ENCODE data around the gene CCDC144A.
"Not testable (repeated sequence)": the region's sequence is repeated elsewhere in the genome, so short reads cannot be mapped to it uniquely, and the experiment has no call there.

CCDC144A gene

DNA sequence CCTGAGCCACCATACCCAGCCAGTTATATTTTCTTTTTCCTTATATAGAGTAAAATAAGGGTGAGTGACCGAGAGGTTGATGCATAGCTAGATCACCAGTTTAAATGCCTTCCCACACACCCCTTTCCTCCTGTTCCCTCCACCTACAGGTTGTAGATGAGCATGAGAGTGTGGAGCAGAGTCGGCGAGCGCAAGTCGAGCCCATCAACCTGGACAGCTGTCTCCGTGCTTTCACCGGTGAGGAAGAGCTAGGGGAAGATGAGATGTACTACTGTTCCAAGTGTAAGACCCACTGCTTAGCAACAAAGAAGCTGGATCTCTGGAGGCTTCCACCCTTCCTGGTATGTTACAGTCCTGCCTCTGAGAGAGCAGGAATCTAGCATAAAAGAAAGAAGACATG lies 105.9 kb downstream of the CCDC144A start:
- not testable (repeated sequence) for H3K27me3 ChIP-seq (ENCODE audit: control insufficient read depth in 2 of 2, insufficient read depth in 2 of 2, low read length in 2 of 2); H3K4me1 ChIP-seq (ENCODE audit: control insufficient read depth in 2 of 2, insufficient read depth in 2 of 2, low read length in 2 of 2); H3K4me3 ChIP-seq (ENCODE audit: low read length in 2 of 2); H3K9me3 ChIP-seq (ENCODE audit: control insufficient read depth in 2 of 2, low read length in 2 of 2); H3K27ac ChIP-seq (ENCODE audit: low read depth in 2 of 2, low read length in 2 of 2); H3K36me3 ChIP-seq (ENCODE audit: control insufficient read depth in 2 of 2, insufficient read depth in 2 of 2, low read length in 2 of 2); H3K9ac ChIP-seq (ENCODE audit: low read depth in 1 of 2, low read length in 2 of 2)

DNA sequence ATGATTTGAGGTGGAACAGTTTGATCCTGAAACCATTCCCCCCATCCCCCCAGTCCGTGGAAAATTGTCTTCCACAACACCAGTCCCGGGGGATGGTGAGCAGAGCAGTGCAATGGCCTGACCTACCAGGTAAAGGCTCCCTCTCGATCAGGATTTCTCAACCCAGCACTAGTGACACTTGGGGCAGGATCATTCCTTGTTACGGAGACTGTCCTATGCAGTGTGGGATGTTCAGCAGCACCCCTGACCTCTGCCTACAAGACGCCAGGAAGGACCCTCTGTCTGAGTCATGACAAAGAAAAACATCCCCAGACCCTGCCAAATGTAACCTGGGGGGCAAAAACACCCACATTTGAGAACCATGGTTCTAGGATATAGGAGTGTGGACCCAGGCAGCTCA lies 114.8 kb downstream of the CCDC144A start:
- not testable (repeated sequence) for H3K27me3 ChIP-seq (ENCODE audit: control insufficient read depth in 2 of 2, insufficient read depth in 2 of 2, low read length in 2 of 2); H3K4me3 ChIP-seq (ENCODE audit: low read length in 2 of 2); H3K4me1 ChIP-seq (ENCODE audit: control insufficient read depth in 2 of 2, insufficient read depth in 2 of 2, low read length in 2 of 2); H3K9ac ChIP-seq (ENCODE audit: low read depth in 1 of 2, low read length in 2 of 2); H3K9me3 ChIP-seq (ENCODE audit: control insufficient read depth in 2 of 2, low read length in 2 of 2); H3K36me3 ChIP-seq (ENCODE audit: control insufficient read depth in 2 of 2, insufficient read depth in 2 of 2, low read length in 2 of 2); H3K27ac ChIP-seq (ENCODE audit: low read depth in 2 of 2, low read length in 2 of 2)

DNA sequence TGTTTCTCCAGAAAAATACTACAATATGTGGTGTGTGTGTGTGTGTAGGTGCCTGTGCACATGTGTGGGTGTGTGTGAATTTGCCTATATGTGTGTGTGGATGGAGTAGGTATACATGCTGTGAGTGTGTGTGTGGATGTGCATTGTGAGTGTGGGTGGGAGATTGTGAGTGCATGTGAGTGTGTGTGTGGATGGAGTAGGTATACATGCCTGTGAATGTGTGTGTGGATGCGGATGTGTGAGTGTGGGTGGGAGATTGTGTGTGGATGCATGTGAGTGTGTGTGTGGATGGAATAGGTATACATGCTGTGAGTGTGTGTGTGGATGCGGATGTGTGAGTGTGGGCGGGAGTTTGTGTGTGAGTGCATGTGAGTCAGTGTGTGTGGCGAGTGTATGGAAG lies 116.6 kb downstream of the CCDC144A start:
- H3K9me3 ChIP-seq (ENCODE audit: control insufficient read depth in 2 of 2, low read length in 2 of 2); H3K27me3 ChIP-seq (ENCODE audit: control insufficient read depth in 2 of 2, insufficient read depth in 2 of 2, low read length in 2 of 2); H3K4me1 ChIP-seq (ENCODE audit: control insufficient read depth in 2 of 2, insufficient read depth in 2 of 2, low read length in 2 of 2); H3K36me3 ChIP-seq (ENCODE audit: control insufficient read depth in 2 of 2, insufficient read depth in 2 of 2, low read length in 2 of 2); H3K27ac ChIP-seq (ENCODE audit: low read depth in 2 of 2, low read length in 2 of 2); H3K9ac ChIP-seq (ENCODE audit: low read depth in 1 of 2, low read length in 2 of 2); H3K4me3 ChIP-seq (ENCODE audit: low read length in 2 of 2): not testable (repeated sequence)

DNA sequence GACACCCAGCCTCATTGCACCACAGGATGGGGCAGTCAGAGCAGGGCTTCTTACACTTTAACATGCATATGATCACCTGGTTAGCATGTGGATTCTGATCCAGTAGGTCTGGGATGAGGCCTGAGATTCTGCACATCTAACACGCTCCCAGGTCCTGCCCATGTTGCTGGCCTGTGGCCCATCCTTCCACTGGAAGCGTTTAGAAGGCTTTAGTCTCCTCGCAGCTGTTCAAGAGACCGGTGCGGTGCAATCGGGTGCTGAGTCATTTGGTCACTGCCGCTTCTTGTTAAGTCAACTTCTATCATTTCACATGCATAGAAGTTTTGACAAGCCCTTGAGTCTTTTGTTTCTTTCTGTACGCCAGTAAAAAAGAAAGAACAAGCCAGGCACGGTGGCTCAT lies 117.6 kb downstream of the CCDC144A start:
- not testable (repeated sequence) for H3K27ac ChIP-seq (ENCODE audit: low read depth in 2 of 2, low read length in 2 of 2)

DNA sequence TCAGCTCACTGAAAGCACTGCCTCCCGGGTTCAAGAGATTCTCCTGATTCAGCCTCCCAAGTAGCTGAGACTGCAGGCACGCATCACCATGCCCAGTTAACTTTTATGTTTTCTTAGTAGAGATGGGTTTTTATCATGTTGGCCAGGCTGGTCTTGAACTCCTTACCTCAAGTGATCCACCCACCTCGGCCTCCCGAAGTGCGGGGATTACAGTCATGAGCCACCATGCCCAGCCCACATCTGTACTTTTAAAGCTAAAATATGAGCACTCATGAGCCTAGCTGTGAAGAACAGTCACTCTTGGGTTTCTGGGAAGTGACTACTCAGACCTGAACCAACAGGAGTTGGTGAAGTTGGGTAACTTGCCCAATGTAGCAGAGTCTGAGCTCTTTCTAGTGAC lies 120.2 kb downstream of the CCDC144A start:
- not testable (repeated sequence) for H3K27ac ChIP-seq (ENCODE audit: low read depth in 2 of 2, low read length in 2 of 2); H3K27me3 ChIP-seq (ENCODE audit: control insufficient read depth in 2 of 2, insufficient read depth in 2 of 2, low read length in 2 of 2); H3K4me1 ChIP-seq (ENCODE audit: control insufficient read depth in 2 of 2, insufficient read depth in 2 of 2, low read length in 2 of 2); H3K9ac ChIP-seq (ENCODE audit: low read depth in 1 of 2, low read length in 2 of 2); H3K4me3 ChIP-seq (ENCODE audit: low read length in 2 of 2); H3K9me3 ChIP-seq (ENCODE audit: control insufficient read depth in 2 of 2, low read length in 2 of 2); H3K36me3 ChIP-seq (ENCODE audit: control insufficient read depth in 2 of 2, insufficient read depth in 2 of 2, low read length in 2 of 2)

More for the DNA sequence above, 117.6 kb downstream of the CCDC144A start:
- H3K9me3 ChIP-seq (ENCODE audit: control insufficient read depth in 2 of 2, low read length in 2 of 2); H3K36me3 ChIP-seq (ENCODE audit: control insufficient read depth in 2 of 2, insufficient read depth in 2 of 2, low read length in 2 of 2); H3K4me3 ChIP-seq (ENCODE audit: low read length in 2 of 2); H3K27me3 ChIP-seq (ENCODE audit: control insufficient read depth in 2 of 2, insufficient read depth in 2 of 2, low read length in 2 of 2); H3K4me1 ChIP-seq (ENCODE audit: control insufficient read depth in 2 of 2, insufficient read depth in 2 of 2, low read length in 2 of 2); H3K9ac ChIP-seq (ENCODE audit: low read depth in 1 of 2, low read length in 2 of 2): not testable (repeated sequence)

DNA sequence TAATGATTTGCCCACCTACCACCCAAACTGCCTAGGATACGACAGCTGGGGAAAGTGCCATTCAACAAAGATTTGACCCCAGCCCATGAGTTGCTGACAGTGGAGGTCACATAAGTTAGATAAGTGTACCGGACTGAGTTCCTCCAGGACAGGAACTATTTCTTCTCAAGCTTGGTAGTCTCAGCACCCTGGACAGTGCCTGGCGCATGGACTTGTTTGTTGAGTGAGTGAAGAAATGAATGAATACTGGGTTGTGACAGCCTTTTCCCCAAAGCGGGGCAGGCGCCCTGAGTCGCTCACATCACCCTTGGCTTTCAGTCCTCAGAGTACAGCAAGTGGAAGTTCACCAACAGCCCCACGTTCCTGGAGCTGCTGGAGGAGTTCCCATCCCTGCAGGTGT lies 122.1 kb downstream of the CCDC144A start:
- H3K4me3 ChIP-seq (ENCODE audit: low read length in 2 of 2); H3K27me3 ChIP-seq (ENCODE audit: control insufficient read depth in 2 of 2, insufficient read depth in 2 of 2, low read length in 2 of 2); H3K9me3 ChIP-seq (ENCODE audit: control insufficient read depth in 2 of 2, low read length in 2 of 2); H3K9ac ChIP-seq (ENCODE audit: low read depth in 1 of 2, low read length in 2 of 2); H3K4me1 ChIP-seq (ENCODE audit: control insufficient read depth in 2 of 2, insufficient read depth in 2 of 2, low read length in 2 of 2); H3K27ac ChIP-seq (ENCODE audit: low read depth in 2 of 2, low read length in 2 of 2); H3K36me3 ChIP-seq (ENCODE audit: control insufficient read depth in 2 of 2, insufficient read depth in 2 of 2, low read length in 2 of 2): not testable (repeated sequence)

DNA sequence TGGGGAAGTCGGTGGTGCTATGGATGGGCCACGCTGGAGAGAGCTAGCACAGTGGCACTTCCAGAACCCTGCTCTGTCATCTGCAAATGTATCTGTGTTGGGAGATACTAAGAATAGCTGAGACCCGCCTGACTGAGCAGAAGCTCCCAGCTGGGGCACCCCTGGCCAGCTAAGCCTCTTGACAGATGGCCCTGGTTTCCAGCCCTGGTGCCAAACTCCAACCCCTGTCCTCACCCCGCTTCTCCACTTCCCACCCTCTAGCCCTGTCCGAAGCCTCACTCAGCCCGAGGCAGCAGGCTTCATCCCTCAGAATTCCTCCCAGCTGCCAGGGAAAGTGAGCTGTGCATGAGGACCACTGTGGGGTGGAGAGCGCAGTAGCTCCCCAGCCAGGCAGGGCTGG lies 124.4 kb downstream of the CCDC144A start:
- no peak overlapping the region for H3K9ac ChIP-seq (ENCODE audit: low read depth in 1 of 2, low read length in 2 of 2)
- no peaks in the 10 kb centered on the region for H3K36me3 ChIP-seq (ENCODE audit: control insufficient read depth in 2 of 2, insufficient read depth in 2 of 2, low read length in 2 of 2)
- peaks cover 6 to 7% of the 10 kb centered on the region in 2 donors for H3K27me3 ChIP-seq (ENCODE audit: control insufficient read depth in 2 of 2, insufficient read depth in 2 of 2, low read length in 2 of 2)
- no peaks in the 10 kb centered on the region for H3K4me1 ChIP-seq (ENCODE audit: control insufficient read depth in 2 of 2, insufficient read depth in 2 of 2, low read length in 2 of 2)
- no peaks in the 10 kb centered on the region for H3K9me3 ChIP-seq (ENCODE audit: control insufficient read depth in 2 of 2, low read length in 2 of 2)
- H3K4me3 ChIP-seq (ENCODE audit: low read length in 2 of 2) = no peak overlapping the region
- no peak overlapping the region for H3K27ac ChIP-seq (ENCODE audit: low read depth in 2 of 2, low read length in 2 of 2)

DNA sequence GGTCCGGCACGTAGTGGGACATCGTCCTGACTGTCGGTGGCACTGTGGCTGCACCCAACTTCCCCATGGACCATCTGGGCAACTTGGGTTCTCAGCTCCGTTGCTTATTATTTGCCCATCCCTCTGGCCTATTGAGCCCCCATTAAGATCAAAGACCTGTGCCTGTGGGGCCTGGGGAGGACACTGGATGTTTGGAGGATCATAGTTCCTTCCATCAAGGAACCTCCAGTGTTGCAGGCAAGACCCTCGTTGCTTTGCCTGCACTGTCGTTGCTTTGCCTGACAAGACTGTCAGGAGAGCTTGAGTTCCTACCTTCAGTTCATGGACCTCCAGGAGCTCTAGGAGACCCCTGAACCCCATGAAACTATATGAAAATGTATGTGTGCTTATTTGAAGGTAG lies 127.2 kb downstream of the CCDC144A start:
- no peak overlapping the region for H3K27ac ChIP-seq (ENCODE audit: low read depth in 2 of 2, low read length in 2 of 2)
- H3K9me3 ChIP-seq (ENCODE audit: control insufficient read depth in 2 of 2, low read length in 2 of 2) = no peaks in the 10 kb centered on the region

DNA sequence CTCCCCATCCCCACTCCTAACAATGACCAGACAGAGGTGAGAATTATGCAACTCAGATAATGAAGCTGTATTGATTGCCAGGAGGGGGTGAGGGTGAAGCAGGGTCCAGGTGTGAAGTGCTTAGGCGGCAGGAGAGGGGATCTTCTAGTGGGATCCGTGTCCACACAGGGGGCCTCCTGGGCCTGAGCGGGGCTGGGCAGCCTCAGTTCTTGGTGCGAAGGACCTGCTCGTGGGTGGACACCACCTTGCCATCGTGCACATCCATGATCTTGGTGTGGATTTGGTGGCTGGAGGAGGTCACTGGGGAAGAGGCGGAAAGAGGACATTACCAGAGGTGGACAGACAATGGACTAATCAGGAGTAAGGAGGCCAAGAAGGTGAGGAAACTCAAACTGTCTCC lies 127.9 kb downstream of the CCDC144A start:
- H3K36me3 ChIP-seq (ENCODE audit: control insufficient read depth in 2 of 2, insufficient read depth in 2 of 2, low read length in 2 of 2); H3K27ac ChIP-seq (ENCODE audit: low read depth in 2 of 2, low read length in 2 of 2); H3K4me3 ChIP-seq (ENCODE audit: low read length in 2 of 2); H3K27me3 ChIP-seq (ENCODE audit: control insufficient read depth in 2 of 2, insufficient read depth in 2 of 2, low read length in 2 of 2); H3K9ac ChIP-seq (ENCODE audit: low read depth in 1 of 2, low read length in 2 of 2); H3K9me3 ChIP-seq (ENCODE audit: control insufficient read depth in 2 of 2, low read length in 2 of 2): not testable (repeated sequence)
- peaks cover 0 to 14% of the 10 kb centered on the region in 2 donors for H3K4me1 ChIP-seq (ENCODE audit: control insufficient read depth in 2 of 2, insufficient read depth in 2 of 2, low read length in 2 of 2)

More for the DNA sequence above, 127.2 kb downstream of the CCDC144A start:
- Histone ChIP-seq H3K9ac (ENCODE audit: low read depth in 1 of 2, low read length in 2 of 2) (no peak overlapping the region), H3K4me3 (ENCODE audit: low read length in 2 of 2) (no peak overlapping the region), H3K4me1 (ENCODE audit: control insufficient read depth in 2 of 2, insufficient read depth in 2 of 2, low read length in 2 of 2) (peaks cover 0 to 14% of the 10 kb centered on the region in 2 donors), H3K36me3 (ENCODE audit: control insufficient read depth in 2 of 2, insufficient read depth in 2 of 2, low read length in 2 of 2) (no peaks in the 10 kb centered on the region), H3K27me3 (ENCODE audit: control insufficient read depth in 2 of 2, insufficient read depth in 2 of 2, low read length in 2 of 2) (peaks cover 6 to 7% of the 10 kb centered on the region in 2 donors)

DNA sequence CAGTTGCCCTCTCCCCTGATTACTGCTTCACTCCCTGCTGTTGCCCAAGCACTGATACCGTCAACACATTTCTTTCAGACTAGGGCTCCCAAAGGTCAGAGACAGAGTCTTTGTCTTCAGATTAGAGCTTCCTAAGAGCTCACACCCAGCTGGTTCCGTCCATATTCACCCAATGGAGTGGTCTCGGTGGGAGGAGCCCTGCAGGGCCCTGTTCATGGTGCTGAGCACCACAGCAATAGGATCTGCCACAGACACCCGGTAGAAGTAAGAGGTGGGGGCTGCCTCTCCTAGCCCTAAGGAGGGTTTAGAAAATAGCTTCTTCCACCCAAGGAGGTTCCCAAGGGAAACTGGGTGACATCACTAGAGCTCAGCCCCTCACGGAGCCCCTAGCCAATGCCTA lies 128.3 kb downstream of the CCDC144A start:
- Histone ChIP-seq H3K27ac (ENCODE audit: low read depth in 2 of 2, low read length in 2 of 2) (no peak overlapping the region), H3K4me3 (ENCODE audit: low read length in 2 of 2) (no peak overlapping the region), H3K36me3 (ENCODE audit: control insufficient read depth in 2 of 2, insufficient read depth in 2 of 2, low read length in 2 of 2) (no peaks in the 10 kb centered on the region), H3K27me3 (ENCODE audit: control insufficient read depth in 2 of 2, insufficient read depth in 2 of 2, low read length in 2 of 2) (peaks cover 6 to 7% of the 10 kb centered on the region in 2 donors), H3K9ac (ENCODE audit: low read depth in 1 of 2, low read length in 2 of 2) (no peak overlapping the region), H3K4me1 (ENCODE audit: control insufficient read depth in 2 of 2, insufficient read depth in 2 of 2, low read length in 2 of 2) (peaks cover 0 to 14% of the 10 kb centered on the region in 2 donors), H3K9me3 (ENCODE audit: control insufficient read depth in 2 of 2, low read length in 2 of 2) (no peaks in the 10 kb centered on the region)

All from mucosa of rectum (tissue), 2 donors.